Choroid plexus epithelial cell (primary cell): ENCODE measurements around the gene OR6B2.

ENCODE experiments used
- DNase-seq: peaks from one replicate; pipeline ENCODE4 v3.0.0-alpha.2; 2010; ENCODE audit warnings: low read depth
- H3K4me3 ChIP-seq: 2 replicates; pipeline ENCODE4 v1.5.1; 2011; ENCODE audit warnings: low read depth, mild to moderate bottlenecking, control low read depth, low read length, moderate library complexity
- TF ChIP-seq, protein P1 (sequence below): conservative IDR thresholded peaks from 2 replicates; pipeline ENCODE4 v1.5.1; 2011; ENCODE audit warnings: low read depth, mild to moderate bottlenecking, control low read depth, inconsistent platforms, low read length, moderate library complexity

Gene OR6B2

DNA sequence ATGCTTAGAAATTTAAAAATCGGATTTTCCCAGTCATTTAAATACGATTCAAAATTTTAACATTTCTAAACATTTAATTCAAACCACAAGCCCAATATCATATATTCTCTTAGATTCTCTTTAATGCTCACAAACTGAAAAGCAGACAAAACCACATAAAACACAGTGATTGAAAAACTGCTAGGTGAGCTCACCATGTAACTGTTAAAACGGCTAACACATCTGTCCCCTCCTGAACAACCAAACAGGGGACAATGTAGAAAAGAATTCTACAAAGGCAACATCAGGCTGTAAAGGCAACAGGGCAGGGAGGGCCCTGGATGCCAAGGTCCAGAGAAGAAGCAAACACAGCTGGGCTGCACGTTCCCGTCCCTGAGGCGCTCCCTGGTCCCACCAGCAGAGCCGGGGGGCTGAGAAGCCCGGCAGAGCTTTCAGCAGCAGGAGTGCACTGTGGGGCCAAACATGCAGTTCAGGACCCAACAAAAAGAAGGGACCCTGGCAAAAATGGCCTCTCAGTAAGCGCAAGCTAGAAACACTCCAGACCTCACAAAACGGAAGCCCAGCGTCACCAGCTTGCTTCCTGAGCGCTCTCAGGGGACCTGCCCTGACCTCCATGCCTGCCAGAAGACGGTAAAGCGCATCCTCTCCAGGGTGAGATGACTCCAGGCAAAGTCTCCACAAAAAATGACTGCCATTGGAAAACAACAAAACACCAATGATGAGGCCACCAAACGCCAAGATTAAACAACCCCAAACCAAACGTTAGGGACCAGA lies 45.6 kb downstream of the OR6B2 start:
- TF ChIP-seq, protein P1, sequence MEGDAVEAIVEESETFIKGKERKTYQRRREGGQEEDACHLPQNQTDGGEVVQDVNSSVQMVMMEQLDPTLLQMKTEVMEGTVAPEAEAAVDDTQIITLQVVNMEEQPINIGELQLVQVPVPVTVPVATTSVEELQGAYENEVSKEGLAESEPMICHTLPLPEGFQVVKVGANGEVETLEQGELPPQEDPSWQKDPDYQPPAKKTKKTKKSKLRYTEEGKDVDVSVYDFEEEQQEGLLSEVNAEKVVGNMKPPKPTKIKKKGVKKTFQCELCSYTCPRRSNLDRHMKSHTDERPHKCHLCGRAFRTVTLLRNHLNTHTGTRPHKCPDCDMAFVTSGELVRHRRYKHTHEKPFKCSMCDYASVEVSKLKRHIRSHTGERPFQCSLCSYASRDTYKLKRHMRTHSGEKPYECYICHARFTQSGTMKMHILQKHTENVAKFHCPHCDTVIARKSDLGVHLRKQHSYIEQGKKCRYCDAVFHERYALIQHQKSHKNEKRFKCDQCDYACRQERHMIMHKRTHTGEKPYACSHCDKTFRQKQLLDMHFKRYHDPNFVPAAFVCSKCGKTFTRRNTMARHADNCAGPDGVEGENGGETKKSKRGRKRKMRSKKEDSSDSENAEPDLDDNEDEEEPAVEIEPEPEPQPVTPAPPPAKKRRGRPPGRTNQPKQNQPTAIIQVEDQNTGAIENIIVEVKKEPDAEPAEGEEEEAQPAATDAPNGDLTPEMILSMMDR: no peak

GRCh38 chr2:239983004-239983778 lies 47.0 kb downstream of the OR6B2 start:
- no peak overlapping the region for H3K4me3 ChIP-seq
- TF ChIP-seq, protein P1: no peak
- no peak for DNase-seq

More for the DNA sequence above, 45.6 kb downstream of the OR6B2 start:
- no peak overlapping the region for H3K4me3 ChIP-seq
- no peak for DNase-seq
